Stomach (tissue), 4 donors: Measurements from ENCODE around the gene UCN3.

ENCODE experiments used
- EP300 ChIP-seq: sonication (generic); formaldehyde crosslinking; IDR thresholded peaks from one replicate; pipeline ENCODE4 v1.6.1; 2017; ENCODE audit warnings: antibody characterized with exemption
- POLR2A ChIP-seq, 4 donors: fragments of 450-650 bp; IDR thresholded peaks; one replicate each; pipeline ENCODE4 v1.6.1; 2016; ENCODE audit warnings: antibody characterized with exemption in 4 of 4, control low read depth in 2 of 4, mild to moderate bottlenecking in 1 of 4, moderate library complexity in 1 of 4
- POLR2AphosphoS5 ChIP-seq, 3 donors: sonication (generic); formaldehyde crosslinking; IDR thresholded peaks; one replicate each; pipeline ENCODE4 v1.6.1; 2016; ENCODE audit warnings: antibody characterized with exemption in 3 of 3

GRCh38 chr10:5344746-5345145 is 20.0 kb upstream of the UCN3 start:
- TF ChIP-seq POLR2A (IDR thresholded peaks at IDR 0.05) (no peak), EP300 (no peak), POLR2AphosphoS5 (IDR thresholded peaks at IDR 0.05) (no peak)
